IMR-90 (cell line): Measurements from ENCODE around the gene SLC25A22.

Experiments used
- BHLHE40 ChIP-seq: fragments of 150-350 bp; IDR thresholded peaks from 2 replicates; pipeline ENCODE4 v1.6.1; 2016; ENCODE audit warnings: mild to moderate bottlenecking, low read depth, low read length
- CEBPB ChIP-seq: IDR thresholded peaks from 2 replicates; pipeline ENCODE4 v1.6.1; 2012; ENCODE audit warnings: low read depth, low read length, improper control_type of control experiment
- CHD1 ChIP-seq: IDR thresholded peaks from 2 replicates; pipeline ENCODE4 v1.6.1; 2012; ENCODE audit warnings: low read depth, low read length, improper control_type of control experiment
- CTCF ChIP-seq: conservative IDR thresholded peaks from 2 replicates; pipeline ENCODE4 v1.5.1; 2012; ENCODE audit warnings: mild to moderate bottlenecking, low read depth, low read length, improper control_type of control experiment
- FOS ChIP-seq: fragments of 150-350 bp; IDR thresholded peaks from 2 replicates; pipeline ENCODE4 v1.6.1; 2016; ENCODE audit warnings: low read depth, low read length
- MAFK ChIP-seq: IDR thresholded peaks from 2 replicates; pipeline ENCODE4 v1.6.1; 2012; ENCODE audit warnings: low read depth, low read length, improper control_type of control experiment
- MAZ ChIP-seq: IDR thresholded peaks from 2 replicates; pipeline ENCODE4 v1.6.1; 2012; ENCODE audit warnings: low read depth, mild to moderate bottlenecking, low read length, improper control_type of control experiment, moderate library complexity, borderline replicate concordance
- MXI1 ChIP-seq: IDR thresholded peaks from 2 replicates; pipeline ENCODE4 v1.6.1; 2012; ENCODE audit warnings: low read depth, mild to moderate bottlenecking, low read length, moderate library complexity, borderline replicate concordance
- NFE2L2 ChIP-seq: fragments of 150-350 bp; IDR thresholded peaks from 2 replicates; pipeline ENCODE4 v1.6.1; 2016; ENCODE audit warnings: low read depth, mild to moderate bottlenecking, low read length
- POLR2A ChIP-seq: IDR thresholded peaks from 2 replicates; pipeline ENCODE4 v1.6.1; 2012; ENCODE audit warnings: mild to moderate bottlenecking, low read depth, low read length
- RAD21 ChIP-seq: IDR thresholded peaks from 2 replicates; pipeline ENCODE4 v1.6.1; 2012; ENCODE audit warnings: low read length, improper control_type of control experiment
- RFX5 ChIP-seq: IDR thresholded peaks from 2 replicates; pipeline ENCODE4 v1.8.0; 2012; ENCODE audit warnings: low read depth, mild to moderate bottlenecking, low read length, moderate library complexity
- SMC3 ChIP-seq: fragments of 150-350 bp; IDR thresholded peaks from 2 replicates; pipeline ENCODE4 v1.6.1; 2016; ENCODE audit warnings: low read depth, mild to moderate bottlenecking, antibody characterized with exemption, low read length, moderate library complexity
- USF2 ChIP-seq: fragments of 150-350 bp; IDR thresholded peaks from 2 replicates; pipeline ENCODE4 v1.6.1; 2017; ENCODE audit warnings: mild to moderate bottlenecking, antibody characterized with exemption, low read length, low read depth

GRCh38 chr11:792873-793272, 5.2 kb downstream of the SLC25A22 start:
- TF ChIP-seq CTCF (no peak), BHLHE40 (no peak), CEBPB (no peak), POLR2A (no peak), RAD21 (no peak), MXI1 (no peak), FOS (no peak), CHD1 (no peak), USF2 (no peak), SMC3 (no peak), RFX5 (no peak), MAZ (no peak), MAFK (no peak), NFE2L2 (no peak)
